ENCODE measurements around the gene RFTN1. TPM values are rescaled to one million over a fixed set of nuclear protein-coding genes. Genes with fewer than 3 reads are reported as not detected.

The RFTN1 gene
- total RNA-seq, 1 experiment from 2014 or later = 2.2 TPM

- Histone ChIP-seq H3K14ac (ENCODE audit: insufficient read depth, low read length) (no peak overlapping the region), H3K79me2 (ENCODE audit: insufficient read depth, low read length) (no peaks in the 10 kb centered on the region), H3K4me1 (ENCODE audit: insufficient read depth, low read length) (no peaks in the 10 kb centered on the region), H3K9me3 (ENCODE audit: control insufficient read depth, low read depth, low read length) (no peaks in the 10 kb centered on the region), H2AFZ (ENCODE audit: low read length) (no peak overlapping the region), H2BK120ac (ENCODE audit: low read depth, low read length, poor library complexity, severe bottlenecking) (no peak overlapping the region), H3T11ph (ENCODE audit: low read length) (no peak overlapping the region), H3K23me2 (ENCODE audit: insufficient read length, low read depth, low read length, poor library complexity, severe bottlenecking) (no peaks in the 10 kb centered on the region), H2AK5ac (ENCODE audit: insufficient read length, low read length) (no peak overlapping the region), H3K18ac (ENCODE audit: insufficient read length, low read depth, low read length) (no peak overlapping the region), H4K5ac (ENCODE audit: insufficient read length, low read depth, low read length) (no peak overlapping the region), H2BK12ac (ENCODE audit: insufficient read length, low read depth, low read length) (no peak overlapping the region), H4K91ac (ENCODE audit: insufficient read length, low read depth, low read length) (no peak overlapping the region), H3K23ac (ENCODE audit: insufficient read length, low read depth, low read length) (no peak overlapping the region), H3K27ac (ENCODE audit: insufficient read length, low read depth, low read length) (no peak overlapping the region), H3K4me2 (ENCODE audit: insufficient read depth, insufficient read length, low read length) (no peak overlapping the region), H3K79me1 (ENCODE audit: insufficient read depth, low read depth, low read length, poor library complexity, severe bottlenecking) (no peaks in the 10 kb centered on the region), H2BK15ac (ENCODE audit: low read depth, low read length) (no peak overlapping the region), H3K27me3 (ENCODE audit: insufficient read depth, low read length) (no peaks in the 10 kb centered on the region), H3K56ac (ENCODE audit: insufficient read length, low read depth, low read length) (no peak overlapping the region), H3K4ac (ENCODE audit: low read depth, low read length) (no peak overlapping the region), H4K20me1 (ENCODE audit: control insufficient read depth, insufficient read depth, insufficient read length) (no peaks in the 10 kb centered on the region), H3K9ac (ENCODE audit: extremely low read depth, insufficient read length, low read length) (no peak overlapping the region), H4K8ac (replicated peaks; ENCODE audit: insufficient read length, low read depth, low read length) (no peak overlapping the region), H2BK20ac (ENCODE audit: low read depth, low read length, poor library complexity, severe bottlenecking) (no peak overlapping the region), H2BK5ac (ENCODE audit: insufficient read length, low read length) (no peak overlapping the region)
- Mint-ChIP-seq H3K9me3 (no peaks in the 10 kb centered on the region), H3K4me3 (no peak overlapping the region), H3K36me3 (ENCODE audit: insufficient read depth in 1 of 3, low read depth in 3 of 3) (no peaks in the 10 kb centered on the region), H3K27me3 (ENCODE audit: low read depth) (no peaks in the 10 kb centered on the region), H3K4me1 (0 out of 4 replicates have a peak, but pooled peaks cover 0 to 1% of the 10 kb centered on the region in 2 experiments), H3K27ac (no peak overlapping the region; a peak in 1 of 7 replicates)
- no peak for TF ChIP-seq CTCF (conservative IDR thresholded peaks at IDR 0.05)
- no CpG with 5 or more reads among the region's 13 CpGs for WGBS (ENCODE audit: extremely low coverage, insufficient read length, low lambda C conversion rate)
- no peak for DNase-seq
Observed at GRCh38 chr3:16439848-16440708, 73.4 kb downstream of the RFTN1 start.
